ENCODE measurements around the gene LNX1. TPM values are rescaled to one million over a fixed set of nuclear protein-coding genes. Genes with fewer than 3 reads are reported as not detected.

Gene LNX1
- total and polyA plus RNA-seq, 9 of the 15 experiments (the other 6 are each of a cell fraction or from before 2014, with no cell fraction given), result 0.40 to 3.6 (median 2.2) TPM

DNA sequence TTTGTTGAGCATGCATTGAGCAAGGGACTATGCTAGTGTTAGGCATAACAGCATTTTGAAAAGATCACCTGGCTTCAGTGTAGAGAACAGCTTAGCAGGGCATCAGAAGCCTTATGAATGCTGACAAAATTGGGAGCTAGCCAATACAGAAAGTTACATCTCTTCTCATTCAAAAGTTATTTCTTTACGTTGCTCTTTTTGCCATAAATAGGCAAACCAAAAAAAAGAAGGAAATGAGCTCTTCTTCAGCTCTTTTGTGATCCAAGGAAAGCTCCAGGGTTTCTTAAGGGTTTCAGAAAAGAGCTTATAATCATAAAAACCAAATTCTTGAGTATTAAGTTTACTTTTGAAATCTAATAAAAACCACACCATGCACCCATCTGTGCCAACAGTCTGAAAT, 35.2 kb upstream of the LNX1 start:
- Histone ChIP-seq H3K4me2 (ENCODE audit: insufficient read depth, low read length) (no peak overlapping the region), H3K27ac (ENCODE audit: extremely low read depth, low read depth, low read length) (no peak overlapping the region), H3K9me1 (ENCODE audit: control insufficient read depth, insufficient read depth, low read length) (no peaks in the 10 kb centered on the region), H3K79me2 (ENCODE audit: control insufficient read depth, insufficient read depth, low read length) (no peaks in the 10 kb centered on the region), H3K9me3 (replicated peaks; ENCODE audit: control insufficient read depth, insufficient read depth, low read depth, low read length) (no peaks in the 10 kb centered on the region), H3K4me3 (no peak overlapping the region), H4K20me1 (replicated peaks; ENCODE audit: control insufficient read depth, insufficient read depth, low read length) (no peaks in the 10 kb centered on the region), H3K27me3 (ENCODE audit: control insufficient read depth in 2 of 2, insufficient read depth in 2 of 2, low read length in 2 of 2) (peaks cover 5% of the 10 kb centered on the region in 2 experiments; a peak in 2 of 5 replicates), H2AFZ (ENCODE audit: low read depth, low read length) (no peak overlapping the region), H3K4me1 (replicated peaks in 1 of 2; ENCODE audit: control insufficient read depth in 2 of 2, insufficient read depth in 2 of 2, low read length in 2 of 2) (no peaks in the 10 kb centered on the region), H3K36me3 (ENCODE audit: control insufficient read depth, insufficient read depth, low read length) (no peaks in the 10 kb centered on the region), H3K9ac (ENCODE audit: insufficient read depth in 1 of 2, low read depth in 2 of 2, low read length in 2 of 2) (no peak overlapping the region)
- BruUV-seq (replicated peaks), result no TSS peak
- in situ Hi-C loops (cut with MboI), result no loop called here
- no peak for ATAC-seq
- ChIA-PET CTCF (ENCODE audit: low intra/inter-chr PET ratio) (no interaction called here), POLR2A (interaction anchor here (1.0 kb wide), 1 partner anchor 8 kb away, joined by 3 read pairs; no protein-coding TSS in a partner anchor)
- no peak for DNase-seq (ENCODE audit: extremely low read depth in 1 of 4, low spot score in 3 of 4)
- 0% methylated on average over 1 of the region's 1 CpG for WGBS (ENCODE audit: insufficient coverage, low coverage, missing lambda C conversion rate)
- no peak for FAIRE-seq
- intact Hi-C loops (cut with micrococcal nuclease), result no loop called here
- TF ChIP-seq YY1 (IDR thresholded peaks at IDR 0.05; ENCODE audit: borderline replicate concordance in 1 of 3, control insufficient read depth in 1 of 3, extremely low read depth in 1 of 3, insufficient read depth in 3 of 3, insufficient read length in 1 of 3, insufficient replicate concordance in 2 of 3, low read depth in 1 of 3, low read length in 2 of 3) (no peak), PTBP1 (IDR thresholded peaks at IDR 0.05; ENCODE audit: low read depth, low read length) (no peak), ZBTB8A (IDR thresholded peaks at IDR 0.05; ENCODE audit: partially characterized antibody) (no peak), KLF13 (tag; IDR thresholded peaks at IDR 0.05; ENCODE audit: borderline replicate concordance, low read depth) (no peak), ZNF592 (IDR thresholded peaks at IDR 0.05) (no peak), ZNF124 (CRISPR knock-in tag; IDR thresholded peaks at IDR 0.05) (no peak), MED1 (CRISPR knock-in tag; IDR thresholded peaks at IDR 0.05; ENCODE audit: borderline replicate concordance) (no peak), HMG20A (CRISPR knock-in tag; conservative IDR thresholded peaks at IDR 0.05) (no peak), GTF2B (IDR thresholded peaks at IDR 0.05; ENCODE audit: extremely low read depth, insufficient read length) (no peak), HNRNPLL (IDR thresholded peaks at IDR 0.05; ENCODE audit: low read depth, low read length, poor library complexity, severe bottlenecking) (no peak), JUND (IDR thresholded peaks at IDR 0.05; ENCODE audit: borderline replicate concordance, low read depth, low read length) (no peak), JUND (tag; IDR thresholded peaks at IDR 0.05; ENCODE audit: borderline replicate concordance, low read depth, low read length) (no peak), KAT2B (IDR thresholded peaks at IDR 0.05; ENCODE audit: low read depth, low read length) (no peak), ZNF3 (CRISPR knock-in tag; IDR thresholded peaks at IDR 0.05) (no peak)
